Fibroblast of pulmonary artery (primary cell): Measurements from ENCODE around the gene STK11IP.

Source experiments
- DNase-seq: peaks from one replicate; pipeline ENCODE4 v3.0.0-alpha.2; 2010; ENCODE audit warnings: low read depth
- H3K4me3 ChIP-seq: replicated peaks from 2 replicates; pipeline ENCODE4 v1.5.1; 2011; ENCODE audit warnings: low read depth, mild to moderate bottlenecking, control low read depth, low read length, moderate library complexity
- CTCF ChIP-seq: IDR thresholded peaks from 2 replicates; pipeline ENCODE4 v1.5.1; 2011; ENCODE audit warnings: mild to moderate bottlenecking, control low read depth, low read length, inconsistent platforms; ENCODE audit errors: missing control alignments

The STK11IP gene

GRCh38 chr2:219608399-219608964 lies 10.8 kb downstream of the STK11IP start:
- DNase-seq, result no peak
- H3K4me3 ChIP-seq, result no peak overlapping the region
- no peak for TF ChIP-seq CTCF

GRCh38 chr2:219609149-219609750 lies 11.6 kb downstream of the STK11IP start:
- no peak overlapping the region for H3K4me3 ChIP-seq
- TF ChIP-seq CTCF, result no peak
- no peak for DNase-seq

GRCh38 chr2:219611306-219611705 lies 13.6 kb downstream of the STK11IP start:
- DNase-seq, result no peak
- no peak overlapping the region for H3K4me3 ChIP-seq
- TF ChIP-seq CTCF, result no peak

GRCh38 chr2:219611866-219612576 lies 14.4 kb downstream of the STK11IP start:
- DNase-seq, result no peak
- no peak overlapping the region for H3K4me3 ChIP-seq
- no peak for TF ChIP-seq CTCF

GRCh38 chr2:219612577-219613286 lies 15.1 kb downstream of the STK11IP start:
- H3K4me3 ChIP-seq, result no peak overlapping the region
- DNase-seq, result no peak
- TF ChIP-seq CTCF, result no peak

GRCh38 chr2:219613461-219614070 lies 15.9 kb downstream of the STK11IP start:
- no peak overlapping the region for H3K4me3 ChIP-seq
- TF ChIP-seq CTCF, result no peak
- DNase-seq, result no peak
